Measurements from ENCODE around the gene MKRN3.

DNA sequence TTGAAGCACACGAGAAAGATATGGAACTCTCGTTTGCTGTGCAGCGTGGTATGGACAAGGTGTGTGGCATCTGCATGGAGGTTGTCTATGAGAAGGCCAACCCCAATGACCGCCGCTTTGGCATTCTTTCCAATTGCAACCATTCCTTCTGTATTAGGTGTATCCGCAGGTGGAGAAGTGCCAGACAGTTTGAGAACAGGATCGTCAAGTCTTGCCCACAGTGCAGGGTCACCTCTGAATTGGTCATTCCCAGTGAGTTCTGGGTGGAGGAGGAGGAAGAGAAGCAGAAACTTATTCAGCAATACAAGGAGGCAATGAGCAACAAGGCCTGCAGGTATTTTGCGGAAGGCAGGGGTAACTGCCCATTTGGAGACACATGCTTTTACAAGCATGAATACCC is 1.2 kb downstream of the MKRN3 start:
- TF ChIP-seq, protein P1, sequence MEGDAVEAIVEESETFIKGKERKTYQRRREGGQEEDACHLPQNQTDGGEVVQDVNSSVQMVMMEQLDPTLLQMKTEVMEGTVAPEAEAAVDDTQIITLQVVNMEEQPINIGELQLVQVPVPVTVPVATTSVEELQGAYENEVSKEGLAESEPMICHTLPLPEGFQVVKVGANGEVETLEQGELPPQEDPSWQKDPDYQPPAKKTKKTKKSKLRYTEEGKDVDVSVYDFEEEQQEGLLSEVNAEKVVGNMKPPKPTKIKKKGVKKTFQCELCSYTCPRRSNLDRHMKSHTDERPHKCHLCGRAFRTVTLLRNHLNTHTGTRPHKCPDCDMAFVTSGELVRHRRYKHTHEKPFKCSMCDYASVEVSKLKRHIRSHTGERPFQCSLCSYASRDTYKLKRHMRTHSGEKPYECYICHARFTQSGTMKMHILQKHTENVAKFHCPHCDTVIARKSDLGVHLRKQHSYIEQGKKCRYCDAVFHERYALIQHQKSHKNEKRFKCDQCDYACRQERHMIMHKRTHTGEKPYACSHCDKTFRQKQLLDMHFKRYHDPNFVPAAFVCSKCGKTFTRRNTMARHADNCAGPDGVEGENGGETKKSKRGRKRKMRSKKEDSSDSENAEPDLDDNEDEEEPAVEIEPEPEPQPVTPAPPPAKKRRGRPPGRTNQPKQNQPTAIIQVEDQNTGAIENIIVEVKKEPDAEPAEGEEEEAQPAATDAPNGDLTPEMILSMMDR (IDR thresholded peaks at IDR 0.05) = no peak
- TF ChIP-seq POLR2A (IDR thresholded peaks at IDR 0.05) = no peak
- no peak for TF ChIP-seq EP300 (IDR thresholded peaks at IDR 0.05)

Measured in ovary (tissue), 3 donors.